CD4-positive, alpha-beta memory T cell (primary cell): ENCODE measurements around the gene PRKCD. TPM values are rescaled to one million over a fixed set of nuclear protein-coding genes. Genes with fewer than 3 reads are reported as not detected.

ENCODE experiments used
- CTCF ChIA-PET: fragments of 350-600 bp; sonication (Branson Sonifier 250); formaldehyde crosslinking; loops from one replicate; lab custom pipeline; 2021; ENCODE audit warnings: inconsistent platforms; ENCODE audit not compliant: partially characterized antibody; lab: Charles Lee
- POLR2A ChIA-PET: fragments of 350-600 bp; sonication (Branson Sonifier 250); formaldehyde crosslinking; loops from one replicate; lab custom pipeline; 2021; ENCODE audit not compliant: partially characterized antibody; lab: Charles Lee
- DNase-seq, 5 donors: peaks; one replicate each; pipeline versions ENCODE4 v3.0.0 to v3.0.0-alpha.2; 2020 to 2022; ENCODE audit warnings: mixed read lengths in 1 of 5
- H3K27ac ChIP-seq: one replicate; pipeline ENCODE4 v1.7.0; 2013; ENCODE audit warnings: low read depth, low read length
- H3K27me3 ChIP-seq: 2 replicates; pipeline ENCODE4 v1.7.0; 2013; ENCODE audit warnings: mild to moderate bottlenecking, low read length, moderate library complexity; ENCODE audit not compliant: insufficient read depth
- H3K36me3 ChIP-seq: 2 replicates; pipeline ENCODE4 v1.7.0; 2013; ENCODE audit warnings: mild to moderate bottlenecking, low read length, moderate library complexity; ENCODE audit not compliant: insufficient read depth
- H3K4me1 ChIP-seq: 2 replicates; pipeline ENCODE4 v1.7.0; 2013; ENCODE audit warnings: mild to moderate bottlenecking, low read length, moderate library complexity; ENCODE audit not compliant: insufficient read depth
- H3K4me3 ChIP-seq, 2 donors: one replicate each; pipeline ENCODE4 v1.7.0; 2013; ENCODE audit warnings: low read length in 2 of 2, mild to moderate bottlenecking in 1 of 2
- H3K9me3 ChIP-seq, 2 donors: one replicate each; pipeline ENCODE4 v1.7.0; 2013; ENCODE audit warnings: low read length in 2 of 2, control low read depth in 1 of 2; ENCODE audit not compliant: control insufficient read depth in 1 of 2
- H3K27ac Mint-ChIP-seq, 7 donors: one replicate each; pipeline ENCODE4 v1.8.0; 2020 to 2021; ENCODE audit warnings: mixed read lengths in 7 of 7, mild to moderate bottlenecking in 6 of 7, inconsistent platforms in 3 of 7, moderate library complexity in 3 of 7
- H3K27me3 Mint-ChIP-seq, 2 donors: one replicate each; pipeline ENCODE4 v1.8.0; 2020 to 2021; ENCODE audit warnings: mixed read lengths in 2 of 2
- H3K36me3 Mint-ChIP-seq, 2 donors: one replicate each; pipeline ENCODE4 v1.8.0; 2020 to 2021; ENCODE audit warnings: mixed read lengths in 2 of 2, inconsistent platforms in 1 of 2, mild to moderate bottlenecking in 1 of 2
- H3K4me1 Mint-ChIP-seq, 4 donors: one replicate each; pipeline ENCODE4 v1.8.0; 2020 to 2021; ENCODE audit warnings: mixed read lengths in 4 of 4, mild to moderate bottlenecking in 1 of 4
- H3K4me3 Mint-ChIP-seq, 8 donors: one replicate each; pipeline ENCODE4 v1.8.0; 2020 to 2021; ENCODE audit warnings: mixed read lengths in 8 of 8, mild to moderate bottlenecking in 7 of 8, moderate library complexity in 6 of 8, inconsistent platforms in 3 of 8
- H3K9me3 Mint-ChIP-seq, 8 donors: one replicate each; pipeline ENCODE4 v1.8.0; 2020 to 2021; ENCODE audit warnings: mixed read lengths in 8 of 8, mild to moderate bottlenecking in 5 of 8, inconsistent platforms in 3 of 8, moderate library complexity in 1 of 8
- intact Hi-C: fragments of 100-400 bp; cut with micrococcal nuclease; formaldehyde crosslinking; loops from one replicate; pipeline ENCODE4 v1.15.1; 2023
- polyA plus RNA-seq, 2 donors: library from polyadenylated mRNA; unstranded; fragments of 300-500 nt; fragmentation: Illumina TruSeq; gene quantifications; one replicate each; pipeline ENCODE4 v1.2.3, GENCODE V29; 2021
- total RNA-seq, 2 experiments: library from RNA; stranded (reverse); gene quantifications; one replicate each; pipeline ENCODE4 v1.2.3, GENCODE V29; 2021

Gene PRKCD
- total and polyA plus RNA-seq, 4 experiments from 2014 or later: 6.6 to 26.4 (median 16.1) TPM

DNA sequence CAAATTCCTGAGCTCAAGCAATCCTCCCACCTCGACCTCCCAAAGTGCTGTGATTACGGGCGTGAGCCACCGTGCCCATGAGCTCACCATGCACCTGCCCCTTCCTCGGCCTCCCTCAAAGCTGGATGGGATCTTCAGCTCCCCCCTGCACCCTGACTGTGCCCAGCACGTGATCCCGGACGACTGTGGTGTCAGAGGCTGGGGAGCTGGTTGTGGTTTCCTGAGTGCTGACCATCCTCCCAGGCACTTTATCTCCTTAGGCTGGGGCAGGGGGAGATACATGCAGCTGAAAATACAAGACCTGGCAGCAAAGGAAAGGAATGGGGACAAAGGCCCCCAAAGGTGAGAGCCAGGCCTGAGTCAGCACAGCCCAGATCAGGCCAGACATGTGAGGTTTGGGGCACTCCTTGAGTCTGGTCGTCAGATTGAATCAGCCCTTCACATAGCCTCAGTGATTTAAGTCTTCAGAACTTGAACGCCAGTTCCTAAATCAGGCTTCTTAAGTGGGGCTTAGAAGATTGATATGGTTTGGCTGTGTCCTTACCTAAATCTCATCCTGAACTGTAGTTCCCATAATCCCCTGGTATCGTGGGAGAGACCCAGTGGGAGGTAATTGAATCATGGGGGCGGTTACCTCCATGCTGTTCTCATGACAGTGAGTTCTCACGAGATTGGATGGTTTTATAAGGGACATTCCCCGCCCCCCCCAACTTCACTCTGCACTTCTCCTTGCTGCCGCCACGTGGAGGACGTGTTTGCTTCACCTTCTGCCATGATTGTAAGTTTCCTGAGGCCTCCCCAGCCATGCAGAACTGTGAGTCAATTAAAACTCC is 35.8 kb downstream of the PRKCD start:
- peaks cover 8% of the 10 kb centered on the region for H3K4me1 ChIP-seq
- H3K9me3 Mint-ChIP-seq: no peaks in the 10 kb centered on the region
- H3K9me3 ChIP-seq: no peaks in the 10 kb centered on the region
- no peaks in the 10 kb centered on the region for H3K36me3 ChIP-seq
- peaks cover 2 to 9% (median 6%) of the 10 kb centered on the region in 4 donors for H3K4me1 Mint-ChIP-seq
- peaks cover 4 to 6% of the 10 kb centered on the region in 2 donors for H3K36me3 Mint-ChIP-seq
- intact Hi-C loops: loop anchor here (1.0 to 5.0 kb wide), 3 partner anchors 34 to 82 kb away; partner anchors contain the start of gene PRKCD
- peak overlapping the region in 1 of 7 donors; percentile 37 for H3K27ac Mint-ChIP-seq
- CTCF ChIA-PET: interaction anchor here (0.7 to 10.1 kb wide), 21 partner anchors 11 to 458 kb away, joined by 3 to 254 read pairs (median 5); partner anchors contain the start of gene PRKCD
- peaks cover 0 to 6% of the 10 kb centered on the region in 2 donors for H3K27me3 Mint-ChIP-seq
- H3K27ac ChIP-seq: no peak overlapping the region
- no peak overlapping the region for H3K4me3 ChIP-seq
- H3K27me3 ChIP-seq: no peaks in the 10 kb centered on the region
- no peak overlapping the region for H3K4me3 Mint-ChIP-seq
- DNase-seq: peak in 4 of 5 donors; percentile 12 to 62 (median 22)
- POLR2A ChIA-PET: interaction anchor here (0.9 to 2.2 kb wide), 5 partner anchors 56 to 88 kb away, joined by 3 to 8 read pairs (median 4); no protein-coding TSS in a partner anchor

GRCh38 chr3:53198256-53198977 is 37.4 kb downstream of the PRKCD start:
- Mint-ChIP-seq H3K9me3 (no peaks in the 10 kb centered on the region), H3K36me3 (no peaks in the 10 kb centered on the region), H3K4me1 (peaks cover 2 to 9% (median 5%) of the 10 kb centered on the region in 4 donors), H3K27ac (peak overlapping the region in 1 of 7 donors; percentile 17), H3K4me3 (no peak overlapping the region), H3K27me3 (peaks cover 0 to 10% of the 10 kb centered on the region in 2 donors)
- intact Hi-C loops: loop anchor here (5.0 kb wide), 1 partner anchor 36 kb away; the partner anchor contains the start of gene PRKCD
- Histone ChIP-seq H3K9me3 (no peaks in the 10 kb centered on the region), H3K4me3 (no peak overlapping the region), H3K27me3 (no peaks in the 10 kb centered on the region), H3K4me1 (peaks cover 8% of the 10 kb centered on the region), H3K27ac (no peak overlapping the region), H3K36me3 (no peaks in the 10 kb centered on the region)
- no peak for DNase-seq
- CTCF ChIA-PET: interaction anchor here (4.6 to 10.1 kb wide), 2 partner anchors 65 to 84 kb away, joined by 86 to 254 read pairs; no protein-coding TSS in a partner anchor
- POLR2A ChIA-PET: no interaction called here

DNA sequence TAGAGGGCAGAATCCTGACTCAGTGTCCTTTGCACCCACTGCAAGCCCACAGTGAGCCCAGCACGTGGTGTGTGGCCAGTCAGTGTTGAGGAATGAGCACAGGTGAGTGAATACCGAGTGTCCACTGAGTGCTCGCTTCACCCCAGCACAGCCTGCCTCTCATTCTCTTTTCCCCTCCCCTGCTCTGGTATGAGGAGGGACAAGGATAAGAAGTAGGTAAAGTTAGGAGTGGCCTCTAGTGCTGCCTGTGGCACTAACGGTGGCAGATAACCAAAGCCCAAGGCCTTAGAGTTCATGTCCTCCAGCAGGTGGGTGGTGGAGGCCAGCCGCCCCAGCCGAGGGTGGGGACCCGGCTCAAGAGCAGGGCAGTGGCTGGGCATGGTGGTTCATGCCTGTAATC is 38.0 kb downstream of the PRKCD start:
- H3K9me3 Mint-ChIP-seq: no peaks in the 10 kb centered on the region

DNA sequence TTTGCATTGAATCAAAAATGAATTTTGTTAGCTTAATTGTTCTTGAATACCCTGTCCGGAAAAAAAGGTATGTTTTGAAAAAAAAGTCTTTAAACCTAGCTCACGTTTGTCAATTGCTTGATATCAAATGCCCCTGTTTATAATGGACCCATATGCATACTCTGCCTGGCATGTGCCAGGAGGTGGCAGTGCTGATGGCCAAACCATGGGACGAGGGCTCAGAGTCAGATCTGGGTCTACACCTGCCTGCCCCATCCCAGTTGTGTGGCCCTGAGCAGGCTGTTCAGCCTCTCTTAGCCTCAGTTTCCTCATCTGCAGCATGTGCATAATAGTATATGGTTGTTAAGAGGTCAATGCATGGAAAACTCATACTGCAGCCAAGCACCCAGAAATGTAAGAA is 38.8 kb downstream of the PRKCD start:
- Mint-ChIP-seq H3K27ac (no peak overlapping the region), H3K4me3 (no peak overlapping the region), H3K4me1 (peaks cover 2 to 9% (median 5%) of the 10 kb centered on the region in 4 donors), H3K9me3 (no peaks in the 10 kb centered on the region), H3K36me3 (no peaks in the 10 kb centered on the region), H3K27me3 (peaks cover 0 to 10% of the 10 kb centered on the region in 2 donors)
- H3K27ac ChIP-seq: no peak overlapping the region
- no peaks in the 10 kb centered on the region for H3K9me3 ChIP-seq
- ChIA-PET POLR2A (no interaction called here), CTCF (interaction anchor here (1.6 to 10.1 kb wide), 2 partner anchors 65 to 85 kb away, joined by 7 to 254 read pairs; no protein-coding TSS in a partner anchor)
- H3K36me3 ChIP-seq: no peaks in the 10 kb centered on the region
- DNase-seq: no peak
- intact Hi-C loops: loop anchor here (5.0 kb wide), 1 partner anchor 38 kb away; the partner anchor contains the start of gene PRKCD
- no peaks in the 10 kb centered on the region for H3K27me3 ChIP-seq
- H3K4me1 ChIP-seq: peaks cover 8% of the 10 kb centered on the region
- no peak overlapping the region for H3K4me3 ChIP-seq

More for the DNA sequence above, 38.0 kb downstream of the PRKCD start:
- no peak overlapping the region for H3K27ac ChIP-seq
- DNase-seq: no peak
- ChIA-PET CTCF (interaction anchor here (1.6 to 10.1 kb wide), 2 partner anchors 65 to 84 kb away, joined by 7 to 254 read pairs; no protein-coding TSS in a partner anchor), POLR2A (no interaction called here)
- Mint-ChIP-seq H3K27me3 (peaks cover 0 to 10% of the 10 kb centered on the region in 2 donors), H3K4me1 (peaks cover 2 to 9% (median 5%) of the 10 kb centered on the region in 4 donors), H3K4me3 (no peak overlapping the region), H3K27ac (no peak overlapping the region), H3K36me3 (no peaks in the 10 kb centered on the region)
- peaks cover 8% of the 10 kb centered on the region for H3K4me1 ChIP-seq
- no peak overlapping the region for H3K4me3 ChIP-seq
- no peaks in the 10 kb centered on the region for H3K9me3 ChIP-seq
- intact Hi-C loops: loop anchor here (5.0 kb wide), 1 partner anchor 37 kb away; the partner anchor contains the start of gene PRKCD
- H3K27me3 ChIP-seq: no peaks in the 10 kb centered on the region
- no peaks in the 10 kb centered on the region for H3K36me3 ChIP-seq

- Histone ChIP-seq H3K27ac (no peak overlapping the region), H3K36me3 (no peaks in the 10 kb centered on the region), H3K27me3 (no peaks in the 10 kb centered on the region), H3K4me3 (no peak overlapping the region), H3K9me3 (no peaks in the 10 kb centered on the region), H3K4me1 (peaks cover 3% of the 10 kb centered on the region)
- Mint-ChIP-seq H3K27me3 (peaks cover 0 to 10% of the 10 kb centered on the region in 2 donors), H3K9me3 (no peaks in the 10 kb centered on the region), H3K4me1 (peaks cover 0 to under 1% (median under 1%) of the 10 kb centered on the region in 4 donors), H3K27ac (peak overlapping the region in 2 of 7 donors; percentile 24 to 78), H3K36me3 (no peaks in the 10 kb centered on the region), H3K4me3 (no peak overlapping the region)
- POLR2A ChIA-PET: no interaction called here
- no peak for DNase-seq
- CTCF ChIA-PET: interaction anchor here (1.0 to 10.1 kb wide), 3 partner anchors 47 to 86 kb away, joined by 3 to 254 read pairs (median 7); no protein-coding TSS in a partner anchor
- intact Hi-C loops: no loop called here
These were observed 39.8 kb downstream of the PRKCD start for GRCh38 chr3:53200501-53201498.

DNA sequence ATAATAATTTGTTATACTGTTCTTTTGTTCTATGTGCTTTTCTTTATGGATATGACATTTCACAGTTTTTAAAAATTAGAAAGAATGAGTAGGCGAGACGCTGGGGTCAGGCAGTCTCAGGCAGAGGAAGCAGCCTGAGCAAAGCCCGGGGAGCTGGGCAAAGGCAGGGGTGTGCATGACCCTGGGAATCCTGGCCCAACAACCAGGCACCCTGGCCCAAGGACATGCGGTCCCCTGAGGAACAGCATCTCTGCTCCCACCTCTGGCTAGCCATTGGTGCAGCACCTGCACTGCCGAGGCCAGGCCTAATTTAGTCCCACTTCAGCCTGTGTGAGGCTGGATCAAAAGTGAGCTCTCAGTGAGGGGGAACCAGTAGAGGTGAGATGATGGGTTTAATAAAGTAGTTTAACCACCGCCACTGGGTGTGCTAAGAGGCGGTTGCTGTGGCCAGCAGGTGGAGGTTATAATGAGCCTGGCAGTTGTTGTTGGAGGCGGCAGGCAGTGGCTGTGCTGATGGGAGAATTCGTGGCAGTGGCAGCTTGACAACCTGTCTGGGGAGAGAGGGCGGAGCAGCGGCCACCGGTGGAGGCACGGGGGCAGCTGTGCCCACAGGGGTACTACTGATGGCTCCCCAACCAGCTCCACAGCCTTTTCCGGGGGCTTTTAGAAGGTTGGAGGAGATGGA is 41.5 kb downstream of the PRKCD start:
- intact Hi-C loops: no loop called here
- H3K36me3 Mint-ChIP-seq: peaks cover 0 to 4% of the 10 kb centered on the region in 2 donors
- Histone ChIP-seq H3K27me3 (no peaks in the 10 kb centered on the region), H3K4me1 (no peaks in the 10 kb centered on the region), H3K36me3 (no peaks in the 10 kb centered on the region), H3K4me3 (no peak overlapping the region), H3K27ac (no peak overlapping the region), H3K9me3 (no peaks in the 10 kb centered on the region)
- H3K4me1 Mint-ChIP-seq: no peaks in the 10 kb centered on the region
- no peak overlapping the region for H3K4me3 Mint-ChIP-seq
- H3K9me3 Mint-ChIP-seq: peaks cover 0 to 7% (median 2%) of the 10 kb centered on the region in 8 donors
- peaks cover 0 to 10% of the 10 kb centered on the region in 2 donors for H3K27me3 Mint-ChIP-seq
- peak overlapping the region in 1 of 7 donors; percentile 10 for H3K27ac Mint-ChIP-seq
- no peak for DNase-seq
- ChIA-PET POLR2A (no interaction called here), CTCF (interaction anchor here (10.1 kb wide), 1 partner anchor 88 kb away, joined by 254 read pairs; no protein-coding TSS in a partner anchor)
